ENCODE measurements around the gene RRBP1. TPM values are rescaled to one million over a fixed set of nuclear protein-coding genes. Genes with fewer than 3 reads are reported as not detected.

Gene RRBP1
- total and polyA plus RNA-seq, 4 donors, result 106 to 208 (median 127) TPM

GRCh38 chr20:17628101-17628841 is 53.8 kb downstream of the RRBP1 start:
- H3K9ac ChIP-seq (ENCODE audit: insufficient read depth in 1 of 2, low read length in 2 of 2), result no peak overlapping the region
- H3K27me3 ChIP-seq (ENCODE audit: control insufficient read depth in 3 of 3, insufficient read depth in 3 of 3, low read length in 2 of 3), result no peaks in the 10 kb centered on the region
- TF ChIP-seq CTCF (IDR thresholded peaks at IDR 0.05; ENCODE audit: control extremely low read depth, extremely low read depth), result no peak
- H3K9me3 ChIP-seq (ENCODE audit: control insufficient read depth in 4 of 4, insufficient read depth in 3 of 4, low read length in 3 of 4), result no peaks in the 10 kb centered on the region
- no peak overlapping the region for H3K27ac ChIP-seq (ENCODE audit: low read depth in 1 of 2, low read length in 1 of 2)
- DNase-seq (no peak), ATAC-seq (ENCODE audit: insufficient read depth, low FRiP score) (no peak)
- H3K4me3 ChIP-seq, result no peak overlapping the region
- H3K36me3 ChIP-seq (ENCODE audit: control insufficient read depth in 4 of 4, insufficient read depth in 4 of 4, low read length in 4 of 4), result peaks cover 0 to 88% (median 43%) of the 10 kb centered on the region in 4 donors
- H3K4me1 ChIP-seq (ENCODE audit: control insufficient read depth in 5 of 5, insufficient read depth in 5 of 5, low read length in 5 of 5), result no peaks in the 10 kb centered on the region
- WGBS, 2 donors, result 92 to 94% methylated on average over 18 of the region's 18 CpGs

- no peaks in the 10 kb centered on the region for H3K9me3 ChIP-seq (ENCODE audit: control insufficient read depth in 4 of 4, insufficient read depth in 3 of 4, low read length in 3 of 4)
- ATAC-seq (ENCODE audit: insufficient read depth, low FRiP score), result no peak
- H3K27me3 ChIP-seq (ENCODE audit: control insufficient read depth in 3 of 3, insufficient read depth in 3 of 3, low read length in 2 of 3), result no peaks in the 10 kb centered on the region
- no peak overlapping the region for H3K27ac ChIP-seq (ENCODE audit: low read depth in 1 of 2, low read length in 1 of 2)
- no peak overlapping the region for H3K4me3 ChIP-seq
- H3K9ac ChIP-seq (ENCODE audit: insufficient read depth in 1 of 2, low read length in 2 of 2), result no peak overlapping the region
- TF ChIP-seq CTCF (IDR thresholded peaks at IDR 0.05; ENCODE audit: control extremely low read depth, extremely low read depth), result no peak
- DNase-seq, result no peak
- 75 to 81% methylated on average over 27 of the region's 27 CpGs for WGBS, 2 donors
- H3K4me1 ChIP-seq (ENCODE audit: control insufficient read depth in 5 of 5, insufficient read depth in 5 of 5, low read length in 5 of 5), result no peaks in the 10 kb centered on the region
- H3K36me3 ChIP-seq (ENCODE audit: control insufficient read depth in 4 of 4, insufficient read depth in 4 of 4, low read length in 4 of 4), result peaks cover 0 to 88% (median 48%) of the 10 kb centered on the region in 4 donors
Observed at GRCh38 chr20:17627101-17627955, 54.7 kb downstream of the RRBP1 start.

GRCh38 chr20:17626217-17627007 is 55.6 kb downstream of the RRBP1 start:
- peaks cover 0 to 90% (median 49%) of the 10 kb centered on the region in 4 donors for H3K36me3 ChIP-seq (ENCODE audit: control insufficient read depth in 4 of 4, insufficient read depth in 4 of 4, low read length in 4 of 4)
- ATAC-seq (ENCODE audit: insufficient read depth, low FRiP score), result no peak

More at GRCh38 chr20:17626217-17627007, 55.6 kb downstream of the RRBP1 start:
- TF ChIP-seq CTCF (IDR thresholded peaks at IDR 0.05; ENCODE audit: control extremely low read depth, extremely low read depth), result no peak
- no peak overlapping the region for H3K27ac ChIP-seq (ENCODE audit: low read depth in 1 of 2, low read length in 1 of 2)
- no peaks in the 10 kb centered on the region for H3K4me1 ChIP-seq (ENCODE audit: control insufficient read depth in 5 of 5, insufficient read depth in 5 of 5, low read length in 5 of 5)
- WGBS, 2 donors, result 75 to 84% methylated on average over 18 of the region's 18 CpGs
- no peaks in the 10 kb centered on the region for H3K9me3 ChIP-seq (ENCODE audit: control insufficient read depth in 4 of 4, insufficient read depth in 3 of 4, low read length in 3 of 4)
- H3K9ac ChIP-seq (ENCODE audit: insufficient read depth in 1 of 2, low read length in 2 of 2), result no peak overlapping the region
- no peak for DNase-seq
- no peak overlapping the region for H3K4me3 ChIP-seq
- no peaks in the 10 kb centered on the region for H3K27me3 ChIP-seq (ENCODE audit: control insufficient read depth in 3 of 3, insufficient read depth in 3 of 3, low read length in 2 of 3)
